ENCODE data around the gene OS9.
A peak's percentile ranks its signal among the peaks of the same experiment; 100 is the strongest.
"Not testable (repeated sequence)": the region's sequence is repeated elsewhere in the genome, so short reads cannot be mapped to it uniquely, and the experiment has no call there.

The OS9 gene

GRCh38 chr12:57693659-57694458, at the start of gene OS9:
OS9 (plus strand) TSS chr12:57694132; CDS start chr12:57694162, 30 bp downstream.
- peak; percentile 99 for DNase-seq

- DNase-seq, result not testable (repeated sequence)
Observed at GRCh38 chr12:57645990-57646658, 47.8 kb upstream of the OS9 start.

DNA sequence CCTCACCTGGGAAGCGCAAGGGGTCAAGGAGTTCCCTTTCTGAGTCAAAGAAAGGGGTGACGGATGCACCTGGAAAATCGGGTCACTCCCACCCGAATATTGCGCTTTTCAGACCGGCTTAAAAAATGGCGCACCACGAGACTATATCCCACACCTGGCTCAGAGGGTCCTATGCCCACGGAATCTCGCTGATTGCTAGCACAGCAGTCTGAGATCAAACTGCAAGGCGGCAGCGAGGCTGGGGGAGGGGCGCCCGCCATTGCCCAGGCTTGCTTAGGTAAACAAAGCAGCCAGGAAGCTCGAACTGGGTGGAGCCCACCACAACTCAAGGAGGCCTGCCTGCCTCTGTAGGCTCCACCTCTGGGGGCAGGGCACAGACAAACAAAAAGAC, 47.3 kb upstream of the OS9 start:
- not testable (repeated sequence) for DNase-seq

GRCh38 chr12:57654042-57654441, 39.9 kb upstream of the OS9 start:
- no peak for DNase-seq

- no peak for DNase-seq
Observed at GRCh38 chr12:57655541-57656240, 38.2 kb upstream of the OS9 start.

DNA sequence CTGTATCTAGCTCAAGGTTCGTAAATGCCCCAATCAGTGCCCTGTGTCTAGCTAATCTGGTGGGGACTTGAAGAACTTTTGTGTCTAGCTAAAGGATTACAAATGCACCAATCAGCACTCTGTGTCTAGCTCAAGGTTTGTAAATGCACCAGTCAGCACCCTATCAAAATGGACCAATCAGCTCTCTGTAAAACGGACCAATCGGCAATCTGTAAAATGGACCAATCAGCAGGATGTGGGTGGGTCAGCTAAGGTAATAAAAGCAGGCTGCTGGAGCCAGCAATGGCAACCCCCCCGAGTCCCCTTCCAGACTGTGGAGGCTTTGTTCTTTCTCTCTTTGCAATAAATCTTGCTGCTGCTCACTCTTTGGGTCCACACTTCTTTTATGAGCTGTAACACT, 37.5 kb upstream of the OS9 start:
- DNase-seq, result not testable (repeated sequence)

GRCh38 chr12:57657744-57658143, 36.2 kb upstream of the OS9 start:
- DNase-seq, result no peak

- no peak for DNase-seq
Observed at GRCh38 chr12:57658890-57659289, 35.0 kb upstream of the OS9 start.

GRCh38 chr12:57661376-57661775, 32.6 kb upstream of the OS9 start:
- DNase-seq, result no peak

DNA sequence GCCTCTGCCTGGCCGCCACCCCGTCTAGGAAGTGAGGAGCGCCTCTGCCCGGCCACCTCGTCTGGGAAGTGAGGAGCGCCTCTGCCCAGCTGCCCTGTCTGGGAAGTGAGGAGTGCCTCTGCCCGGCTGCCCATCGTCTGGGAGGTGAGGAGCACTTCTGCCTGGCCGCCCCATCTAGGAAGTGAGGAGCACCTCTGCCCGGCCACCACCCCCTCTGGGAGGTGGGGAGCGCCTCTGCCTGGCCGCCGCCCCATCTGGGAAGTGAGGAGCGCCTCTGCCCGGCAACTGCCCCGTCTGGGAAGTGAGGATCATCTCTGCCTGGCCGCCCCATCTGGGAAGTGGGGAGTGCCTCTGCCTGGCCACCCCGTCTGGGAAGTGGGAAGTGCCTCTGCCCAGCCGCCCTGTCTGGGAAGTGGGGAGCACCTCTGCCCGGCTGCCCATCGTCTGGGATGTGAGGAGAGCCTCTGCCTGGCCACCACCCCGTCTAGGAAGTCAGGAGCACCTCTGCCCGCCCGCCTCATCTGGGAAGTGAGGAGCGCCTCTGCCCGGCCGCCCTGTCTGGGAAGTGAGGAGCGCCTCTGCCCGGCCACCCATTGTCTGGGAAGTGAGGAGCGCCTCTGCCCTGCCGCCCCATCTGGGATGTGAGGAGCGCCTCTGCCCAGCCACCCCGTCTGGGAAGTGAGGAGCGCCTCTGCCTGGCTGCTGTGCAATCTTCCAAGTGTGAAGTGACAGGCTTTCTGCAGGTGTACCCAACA, 28.7 kb upstream of the OS9 start:
- not testable (repeated sequence) for DNase-seq

- DNase-seq, result no peak
Observed at GRCh38 chr12:57666897-57667296, 27.0 kb upstream of the OS9 start.

DNA sequence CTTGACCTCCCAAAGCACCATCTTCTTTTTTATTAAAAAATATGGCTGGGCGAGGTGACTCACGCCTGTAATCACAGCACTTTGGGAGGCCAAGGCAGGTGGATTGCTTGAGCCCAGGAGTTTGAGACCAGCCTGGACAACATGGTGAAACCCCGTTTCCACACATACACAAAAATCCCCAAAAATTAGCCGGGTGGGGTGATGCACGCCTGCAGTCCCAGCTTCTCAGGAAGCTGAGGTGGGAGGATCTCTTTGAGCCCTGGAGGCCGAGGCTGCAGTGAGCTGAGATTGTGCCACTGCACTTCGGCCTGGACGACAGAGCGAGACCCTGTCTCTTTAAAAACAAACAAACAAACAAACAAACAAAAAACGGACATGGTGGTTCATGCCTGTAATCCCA, 24.2 kb upstream of the OS9 start:
- not testable (repeated sequence) for DNase-seq

GRCh38 chr12:57671811-57672210, 22.1 kb upstream of the OS9 start:
- not testable (repeated sequence) for DNase-seq

DNA sequence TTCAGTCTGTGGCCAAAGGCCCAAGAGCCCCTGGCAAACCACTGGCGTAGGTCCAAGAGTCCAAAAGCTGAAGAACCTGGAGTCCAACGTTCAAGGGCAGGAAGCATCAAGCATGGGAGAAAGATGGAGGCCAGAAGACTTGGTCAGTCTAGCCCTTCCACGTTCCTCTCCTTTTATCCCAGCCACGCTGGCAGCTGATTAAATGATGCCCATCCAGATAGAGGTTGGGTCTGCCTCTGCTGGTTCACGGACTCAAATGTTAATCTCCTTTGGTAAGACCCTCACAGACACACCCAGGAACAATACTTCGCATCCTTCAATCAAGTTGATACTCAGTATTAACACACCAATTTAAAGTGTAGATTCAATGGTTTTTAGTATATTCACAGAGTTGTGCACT, 21.1 kb upstream of the OS9 start:
- DNase-seq, result no peak

- DNase-seq, result no peak
Observed at GRCh38 chr12:57674691-57675090, 19.2 kb upstream of the OS9 start.

DNA sequence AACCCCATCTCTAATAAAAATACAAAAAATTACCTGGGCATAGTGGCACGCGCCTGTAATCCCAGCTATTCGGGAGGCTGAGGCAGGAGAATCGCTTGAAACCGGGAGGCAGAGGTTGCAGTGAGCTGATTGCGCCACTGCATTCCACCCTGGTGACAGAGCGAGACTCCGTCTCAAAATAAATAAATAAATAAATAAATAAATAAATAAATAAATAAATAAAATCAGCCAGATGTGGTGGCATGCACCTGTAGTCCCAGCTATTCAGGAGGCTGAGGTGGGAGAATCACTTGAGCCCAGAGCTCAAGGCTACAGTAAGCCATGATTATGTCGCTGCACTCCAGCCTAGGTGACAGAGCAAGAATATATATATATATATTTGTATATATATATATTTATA, 16.0 kb upstream of the OS9 start:
- DNase-seq, result not testable (repeated sequence)

GRCh38 chr12:57679697-57680096, 14.2 kb upstream of the OS9 start:
- DNase-seq, result no peak

DNA sequence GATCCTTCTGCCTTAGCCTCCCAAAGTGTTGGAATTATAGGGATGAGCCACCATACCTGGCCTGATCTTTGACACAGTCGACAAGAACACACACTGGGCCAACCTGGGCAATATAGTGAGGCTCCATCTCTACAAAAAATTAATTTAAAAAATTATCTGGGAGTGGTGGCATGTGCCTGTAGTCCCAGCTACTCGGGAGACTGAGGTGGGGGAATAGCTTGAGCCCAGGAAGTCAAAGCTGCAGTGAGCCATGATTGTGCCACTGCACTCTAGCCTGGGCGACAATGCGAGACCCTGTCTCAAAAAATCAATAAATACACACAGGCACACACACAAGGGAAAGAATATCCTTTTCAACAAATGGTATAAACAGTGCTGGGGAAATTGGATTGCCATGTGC, 6.1 kb upstream of the OS9 start:
- no peak for DNase-seq

GRCh38 chr12:57688931-57689330, 5.0 kb upstream of the OS9 start:
- DNase-seq, result no peak

DNA sequence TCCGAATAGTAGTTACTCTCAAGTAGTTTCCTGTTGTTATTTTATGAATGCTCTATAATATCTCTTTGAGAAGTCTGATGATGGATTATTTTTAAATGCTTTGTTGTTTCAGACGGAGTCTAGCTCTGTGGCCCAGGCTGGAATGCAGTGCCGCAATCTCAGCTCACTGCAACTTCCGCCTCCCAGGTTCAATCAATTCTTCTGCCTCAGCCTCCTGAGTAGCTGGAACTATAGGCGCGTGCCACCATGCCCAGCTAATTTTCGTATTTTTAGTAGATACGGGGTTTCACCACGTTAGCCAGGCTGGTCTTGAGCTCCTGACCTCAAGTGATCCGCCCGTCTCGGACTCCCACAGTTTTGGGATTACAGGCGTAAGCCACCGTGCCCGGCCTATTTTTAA, 1.4 kb upstream of the OS9 start:
- DNase-seq, result no peak

DNA sequence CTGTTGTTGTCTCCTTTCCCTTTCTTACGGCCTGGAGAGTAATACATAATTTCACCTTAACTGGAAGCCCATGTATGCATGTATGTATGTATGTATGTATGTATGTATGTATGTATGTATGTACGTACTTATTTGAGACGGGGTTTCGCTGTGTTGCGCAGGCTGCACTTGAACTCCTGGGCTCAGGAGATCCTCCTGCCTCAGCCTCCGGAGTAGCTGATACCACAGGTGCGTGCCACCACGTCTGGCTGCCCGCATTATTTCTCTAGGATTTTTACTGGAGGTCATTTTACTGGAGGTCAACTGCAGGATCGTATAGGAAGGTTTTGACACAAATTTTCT, 644 bp upstream of the OS9 start:
- no peak for DNase-seq

- DNase-seq, result no peak
Observed at GRCh38 chr12:57694459-57695019, 607 bp downstream of the OS9 start.
